Parathyroid adenoma (tissue), 2 donors: ENCODE data around the gene ALG3.

Experiments
- H2AFZ ChIP-seq: fragments of 300-600 bp; sonication (generic); one replicate; pipeline ENCODE4 v1.7.0; 2017; ENCODE audit warnings: antibody characterized with exemption, mild to moderate bottlenecking
- H3K27ac ChIP-seq: fragments of 300-600 bp; sonication (generic); one replicate; pipeline ENCODE4 v1.7.0; 2017
- H3K27me3 ChIP-seq: fragments of 300-600 bp; sonication (generic); one replicate; pipeline ENCODE4 v1.7.0; 2017; ENCODE audit warnings: low read length; ENCODE audit not compliant: control insufficient read depth, insufficient read depth
- H3K36me3 ChIP-seq: fragments of 300-600 bp; sonication (generic); one replicate; pipeline ENCODE4 v1.7.0; 2017; ENCODE audit warnings: low read length; ENCODE audit not compliant: control insufficient read depth, insufficient read depth
- H3K4me1 ChIP-seq: fragments of 300-600 bp; sonication (generic); one replicate; pipeline ENCODE4 v1.7.0; 2017; ENCODE audit warnings: control low read depth
- H3K4me2 ChIP-seq: fragments of 300-600 bp; sonication (generic); one replicate; pipeline ENCODE4 v1.7.0; 2017; ENCODE audit warnings: low read length
- H3K4me3 ChIP-seq: fragments of 300-600 bp; sonication (generic); one replicate; pipeline ENCODE4 v1.7.0; 2017; ENCODE audit warnings: low read depth, low read length
- H3K79me2 ChIP-seq: fragments of 300-600 bp; sonication (generic); one replicate; pipeline ENCODE4 v1.7.0; 2017; ENCODE audit warnings: control low read depth
- H3K9ac ChIP-seq: fragments of 300-600 bp; sonication (generic); one replicate; pipeline ENCODE4 v1.7.0; 2017; ENCODE audit warnings: mild to moderate bottlenecking
- H3K9me3 ChIP-seq: fragments of 300-600 bp; sonication (generic); one replicate; pipeline ENCODE4 v1.7.0; 2017; ENCODE audit warnings: low read length; ENCODE audit not compliant: control insufficient read depth
- TF ChIP-seq, protein P1 (sequence below): fragments of 300-600 bp; sonication (generic); IDR thresholded peaks from one replicate; pipeline ENCODE4 v1.7.0; 2017; ENCODE audit warnings: antibody characterized with exemption, mild to moderate bottlenecking
- donor health status: primary hyperparathyroidism.

Gene ALG3

DNA sequence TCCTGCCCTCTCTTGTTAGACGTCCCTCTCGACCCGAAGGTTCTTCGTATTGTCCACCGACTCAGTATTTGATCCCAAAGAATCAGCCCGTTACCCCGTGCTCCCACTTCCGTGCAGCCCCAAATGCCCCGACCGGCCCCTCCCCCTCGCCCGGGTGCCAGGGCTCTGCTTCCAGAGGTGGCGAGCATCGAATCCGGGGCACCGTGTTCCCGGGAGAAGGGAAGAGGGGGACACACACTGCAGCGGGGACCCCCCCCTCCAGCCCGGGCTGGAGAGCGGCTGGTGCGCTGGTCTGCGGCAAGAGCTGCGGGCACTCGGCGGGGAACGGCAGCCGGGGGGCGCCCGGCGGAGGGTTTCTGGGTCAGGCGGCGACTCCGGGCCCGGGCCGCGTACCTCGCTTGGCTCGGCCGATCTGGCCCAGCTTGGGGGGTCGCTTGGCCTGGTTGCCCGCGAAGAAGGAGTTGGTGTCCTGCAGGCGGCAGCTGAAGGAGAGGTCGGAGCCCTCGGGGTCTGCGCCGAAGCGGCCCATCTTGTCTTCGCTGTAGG, 12.0 kb upstream of the ALG3 start:
- Histone ChIP-seq H3K27me3 (peaks cover 5% of the 10 kb centered on the region), H3K4me3 (no peak overlapping the region), H3K4me2 (peak overlapping the region; percentile 56), H3K9me3 (no peaks in the 10 kb centered on the region), H3K4me1 (peaks cover 9% of the 10 kb centered on the region), H3K9ac (peak overlapping the region; percentile 19), H3K79me2 (no peaks in the 10 kb centered on the region), H3K27ac (peak overlapping the region; percentile 51), H2AFZ (peak overlapping the region; percentile 93), H3K36me3 (no peaks in the 10 kb centered on the region)
- TF ChIP-seq, protein P1, sequence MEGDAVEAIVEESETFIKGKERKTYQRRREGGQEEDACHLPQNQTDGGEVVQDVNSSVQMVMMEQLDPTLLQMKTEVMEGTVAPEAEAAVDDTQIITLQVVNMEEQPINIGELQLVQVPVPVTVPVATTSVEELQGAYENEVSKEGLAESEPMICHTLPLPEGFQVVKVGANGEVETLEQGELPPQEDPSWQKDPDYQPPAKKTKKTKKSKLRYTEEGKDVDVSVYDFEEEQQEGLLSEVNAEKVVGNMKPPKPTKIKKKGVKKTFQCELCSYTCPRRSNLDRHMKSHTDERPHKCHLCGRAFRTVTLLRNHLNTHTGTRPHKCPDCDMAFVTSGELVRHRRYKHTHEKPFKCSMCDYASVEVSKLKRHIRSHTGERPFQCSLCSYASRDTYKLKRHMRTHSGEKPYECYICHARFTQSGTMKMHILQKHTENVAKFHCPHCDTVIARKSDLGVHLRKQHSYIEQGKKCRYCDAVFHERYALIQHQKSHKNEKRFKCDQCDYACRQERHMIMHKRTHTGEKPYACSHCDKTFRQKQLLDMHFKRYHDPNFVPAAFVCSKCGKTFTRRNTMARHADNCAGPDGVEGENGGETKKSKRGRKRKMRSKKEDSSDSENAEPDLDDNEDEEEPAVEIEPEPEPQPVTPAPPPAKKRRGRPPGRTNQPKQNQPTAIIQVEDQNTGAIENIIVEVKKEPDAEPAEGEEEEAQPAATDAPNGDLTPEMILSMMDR: peak; percentile 12

DNA sequence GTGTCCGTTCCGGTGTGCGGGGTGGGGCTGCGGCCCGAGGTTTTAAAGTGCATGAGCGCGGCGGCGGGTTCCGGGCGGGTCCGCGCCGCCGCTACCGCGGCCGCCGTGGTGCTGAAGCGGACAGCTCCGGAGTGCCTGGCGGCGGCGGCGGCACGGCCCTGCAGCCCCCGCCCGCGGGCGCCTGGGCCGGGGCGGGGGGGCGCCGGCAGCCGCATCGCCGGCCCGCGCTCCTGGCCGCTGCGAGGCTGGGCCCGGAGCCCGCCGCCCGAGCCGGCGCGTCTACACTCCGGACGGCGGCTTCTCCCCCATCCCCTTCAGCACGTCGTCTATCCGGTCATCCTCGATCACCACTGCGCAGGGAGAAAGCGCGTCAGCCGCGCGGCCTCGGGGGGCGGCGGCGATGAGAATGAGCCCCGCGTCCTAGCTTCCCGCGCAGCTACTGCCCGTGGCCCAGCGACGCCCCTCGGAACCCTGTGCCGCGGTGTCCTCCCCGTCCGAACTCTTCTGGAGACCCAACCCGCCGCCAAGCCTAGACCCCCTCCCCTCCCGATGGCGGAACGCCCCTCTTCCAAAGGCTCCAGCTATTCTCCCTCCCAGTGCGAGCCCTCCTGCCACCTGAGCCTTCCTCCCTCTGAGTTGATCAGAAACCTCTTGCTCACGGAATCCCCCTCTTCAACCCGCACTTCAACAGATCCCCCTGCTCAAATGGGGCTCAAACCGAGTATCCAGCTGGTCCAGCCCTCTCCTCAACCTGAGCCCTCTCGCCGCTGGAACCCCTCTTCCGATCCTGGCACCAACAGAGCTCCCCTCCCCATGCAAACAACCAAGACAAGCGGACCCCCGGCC, 11.3 kb upstream of the ALG3 start:
- Histone ChIP-seq H3K9ac (peak overlapping the region; percentile 19), H3K36me3 (no peaks in the 10 kb centered on the region), H3K27me3 (peaks cover 5% of the 10 kb centered on the region), H2AFZ (peak overlapping the region; percentile 93), H3K9me3 (no peaks in the 10 kb centered on the region), H3K79me2 (no peaks in the 10 kb centered on the region), H3K4me2 (no peak overlapping the region), H3K4me3 (no peak overlapping the region), H3K27ac (peak overlapping the region; percentile 6), H3K4me1 (peaks cover 9% of the 10 kb centered on the region)
- TF ChIP-seq, protein P1: no peak

DNA sequence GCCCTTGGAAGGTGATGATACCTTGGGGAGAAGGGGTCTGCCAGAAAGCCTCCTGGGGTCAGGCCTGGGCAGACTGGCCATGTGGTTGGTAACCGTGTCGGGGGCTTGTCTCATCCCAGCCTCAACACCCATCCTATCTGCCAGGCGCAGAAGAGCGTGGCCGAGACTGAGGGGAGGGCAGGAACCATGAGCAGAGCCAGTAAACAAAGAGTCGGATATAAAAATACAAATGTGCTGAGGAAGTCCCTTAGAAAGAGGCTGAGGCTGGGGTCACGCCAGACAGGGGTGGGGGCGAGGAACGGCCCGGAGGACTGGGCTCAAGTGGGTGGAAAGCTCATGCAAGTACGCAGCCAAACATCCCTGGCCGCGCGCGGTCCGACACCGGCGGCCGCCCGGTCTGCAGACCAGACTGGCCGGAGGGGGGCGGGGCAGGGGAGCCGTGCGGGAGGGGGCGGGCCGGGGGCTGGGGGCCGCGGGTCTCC, 10.7 kb upstream of the ALG3 start:
- peaks cover 5% of the 10 kb centered on the region for H3K27me3 ChIP-seq
- no peak overlapping the region for H3K4me3 ChIP-seq

DNA sequence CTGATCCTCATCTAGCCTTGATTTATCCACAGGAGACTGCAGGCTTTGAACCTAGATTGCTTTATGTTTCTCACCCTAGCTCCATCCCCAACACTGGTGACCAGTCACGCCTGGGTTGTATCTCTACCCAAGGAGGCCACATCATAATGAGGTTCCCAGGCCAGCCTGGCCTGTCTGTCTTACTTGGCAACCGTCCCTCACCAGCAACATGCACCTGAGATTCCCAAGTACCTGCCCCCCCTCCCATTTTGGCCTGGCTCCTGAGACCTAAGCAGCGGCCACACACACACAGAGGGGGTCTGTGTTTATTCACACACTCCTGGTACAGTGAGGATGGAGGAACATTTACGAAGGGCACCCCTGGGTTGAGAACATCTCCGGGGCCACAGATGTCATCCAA, 10.2 kb upstream of the ALG3 start:
- H3K9me3 ChIP-seq: no peaks in the 10 kb centered on the region
- TF ChIP-seq, protein P1: no peak
- peaks cover 5% of the 10 kb centered on the region for H3K27me3 ChIP-seq
- no peak overlapping the region for H3K4me3 ChIP-seq
- no peaks in the 10 kb centered on the region for H3K36me3 ChIP-seq
- H3K79me2 ChIP-seq: no peaks in the 10 kb centered on the region
- H3K27ac ChIP-seq: no peak overlapping the region
- peaks cover 9% of the 10 kb centered on the region for H3K4me1 ChIP-seq
- no peak overlapping the region for H2AFZ ChIP-seq
- H3K9ac ChIP-seq: no peak overlapping the region
- no peak overlapping the region for H3K4me2 ChIP-seq

More for the DNA sequence above, 10.7 kb upstream of the ALG3 start:
- TF ChIP-seq, protein P1: no peak
- Histone ChIP-seq H3K36me3 (no peaks in the 10 kb centered on the region), H3K79me2 (no peaks in the 10 kb centered on the region), H3K9me3 (no peaks in the 10 kb centered on the region), H2AFZ (no peak overlapping the region), H3K27ac (no peak overlapping the region), H3K9ac (no peak overlapping the region), H3K4me2 (no peak overlapping the region), H3K4me1 (peaks cover 9% of the 10 kb centered on the region)
